HCT116 (cell line): Measurements from ENCODE around the gene ARRDC4.

Source experiments
- CEBPB ChIP-seq: IDR thresholded peaks from 2 replicates; pipeline ENCODE4 v1.6.1; 2012; ENCODE audit warnings: low read depth
- CTCF ChIP-seq, 3 experiments: fragments of 200-600 bp in 1 of 3; sonication (generic) in 1 of 3; IDR thresholded peaks in 2 of 3; conservative IDR thresholded peaks in 1 of 3; 2 replicates each; pipeline ENCODE4 v1.5.1; 2012 to 2017; ENCODE audit warnings: low read depth in 2 of 3, low read length in 2 of 3, antibody characterized with exemption in 1 of 3, borderline replicate concordance in 1 of 3, control low read depth in 1 of 3, mild to moderate bottlenecking in 1 of 3, mixed read lengths in 1 of 3, mixed run types in 1 of 3, moderate library complexity in 1 of 3; ENCODE audit not compliant: insufficient read depth in 1 of 3
- MAX ChIP-seq: IDR thresholded peaks from 2 replicates; pipeline ENCODE4 v1.6.1; 2012
- POLR2AphosphoS5 ChIP-seq: IDR thresholded peaks from 2 replicates; pipeline ENCODE4 v1.6.1; 2011; ENCODE audit warnings: mild to moderate bottlenecking, low read depth, low read length, moderate library complexity

GRCh38 chr15:97961067-97961954, 808 bp downstream of the ARRDC4 start:
- TF ChIP-seq POLR2AphosphoS5 (peak; percentile 22; the same call in 1 of the 2 replicates), CTCF (IDR thresholded peaks at IDR 0.05 in 2 of 3, conservative IDR thresholded peaks at IDR 0.05 in 1 of 3; ENCODE audit: borderline replicate concordance in 1 of 3, insufficient read depth in 1 of 3, low read depth in 2 of 3, low read length in 2 of 3) (no peak), CEBPB (no peak), MAX (no peak)
